ENCODE data around the gene RNF212. TPM values are rescaled to one million over a fixed set of nuclear protein-coding genes. Genes with fewer than 3 reads are reported as not detected.

Gene RNF212
- total RNA-seq, 1 donor from 2014 or later = 7.9 TPM

- intact Hi-C loops (cut with DNase I) = no loop called here
- H3K9me3 ChIP-seq = no peaks in the 10 kb centered on the region
- TF ChIP-seq POLR2A (IDR thresholded peaks at IDR 0.05) (no peak), POLR2AphosphoS5 (IDR thresholded peaks at IDR 0.05; ENCODE audit: insufficient read depth in 1 of 2, low read depth in 1 of 2) (no peak), CTCF (IDR thresholded peaks at IDR 0.05) (no peak)
- H3K4me3 ChIP-seq = no peak overlapping the region
- H3K27me3 ChIP-seq = no peaks in the 10 kb centered on the region
- H3K27ac ChIP-seq = no peak overlapping the region
- DNase-seq (ENCODE audit: extremely low spot score in 2 of 2) = no peak
- H3K4me1 ChIP-seq = no peaks in the 10 kb centered on the region
- peaks cover 0 to 8% of the 10 kb centered on the region in 2 donors for H3K36me3 ChIP-seq
Measured at GRCh38 chr4:1027219-1027914, 86.0 kb downstream of the RNF212 start.

GRCh38 chr4:1026115-1026514, 87.2 kb downstream of the RNF212 start:
- TF ChIP-seq POLR2A (IDR thresholded peaks at IDR 0.05) (no peak), CTCF (IDR thresholded peaks at IDR 0.05) (no peak), POLR2AphosphoS5 (IDR thresholded peaks at IDR 0.05; ENCODE audit: insufficient read depth in 1 of 2, low read depth in 1 of 2) (no peak)
- Histone ChIP-seq H3K4me1 (no peaks in the 10 kb centered on the region), H3K9me3 (no peaks in the 10 kb centered on the region), H3K36me3 (peaks cover 0 to 8% of the 10 kb centered on the region in 2 donors), H3K4me3 (no peak overlapping the region), H3K27ac (no peak overlapping the region), H3K27me3 (no peaks in the 10 kb centered on the region)
- intact Hi-C loops (cut with DNase I) = no loop called here
- DNase-seq (ENCODE audit: extremely low spot score in 2 of 2) = no peak

- Histone ChIP-seq H3K27me3 (no peaks in the 10 kb centered on the region), H3K36me3 (peaks cover 0 to 8% of the 10 kb centered on the region in 2 donors), H3K4me1 (no peaks in the 10 kb centered on the region), H3K27ac (no peak overlapping the region), H3K4me3 (no peak overlapping the region), H3K9me3 (no peaks in the 10 kb centered on the region)
- no peak for DNase-seq (ENCODE audit: extremely low spot score in 2 of 2)
- intact Hi-C loops (cut with DNase I) = no loop called here
- TF ChIP-seq POLR2AphosphoS5 (IDR thresholded peaks at IDR 0.05; ENCODE audit: insufficient read depth in 1 of 2, low read depth in 1 of 2) = no peak
- no peak for TF ChIP-seq CTCF (IDR thresholded peaks at IDR 0.05)
Measured at GRCh38 chr4:1024882-1025545, 88.3 kb downstream of the RNF212 start.

GRCh38 chr4:1023895-1024740, 89.2 kb downstream of the RNF212 start:
- Histone ChIP-seq H3K4me1 (no peaks in the 10 kb centered on the region), H3K4me3 (no peak overlapping the region), H3K27me3 (no peaks in the 10 kb centered on the region), H3K36me3 (peaks cover 0 to 8% of the 10 kb centered on the region in 2 donors), H3K9me3 (no peaks in the 10 kb centered on the region), H3K27ac (no peak overlapping the region)
- TF ChIP-seq POLR2A (IDR thresholded peaks at IDR 0.05) = no peak
- TF ChIP-seq CTCF (IDR thresholded peaks at IDR 0.05) = no peak
- TF ChIP-seq POLR2AphosphoS5 (IDR thresholded peaks at IDR 0.05; ENCODE audit: insufficient read depth in 1 of 2, low read depth in 1 of 2) = no peak
- intact Hi-C loops (cut with DNase I) = no loop called here
- DNase-seq (ENCODE audit: extremely low spot score in 2 of 2) = no peak
